ENCODE measurements around the gene MUC15. TPM values are rescaled to one million over a fixed set of nuclear protein-coding genes. Genes with fewer than 3 reads are reported as not detected.
"Not testable (repeated sequence)": the region's sequence is repeated elsewhere in the genome, so short reads cannot be mapped to it uniquely, and the experiment has no call there.

MUC15 gene
- total RNA-seq, 2 donors from 2014 or later: not detected

DNA sequence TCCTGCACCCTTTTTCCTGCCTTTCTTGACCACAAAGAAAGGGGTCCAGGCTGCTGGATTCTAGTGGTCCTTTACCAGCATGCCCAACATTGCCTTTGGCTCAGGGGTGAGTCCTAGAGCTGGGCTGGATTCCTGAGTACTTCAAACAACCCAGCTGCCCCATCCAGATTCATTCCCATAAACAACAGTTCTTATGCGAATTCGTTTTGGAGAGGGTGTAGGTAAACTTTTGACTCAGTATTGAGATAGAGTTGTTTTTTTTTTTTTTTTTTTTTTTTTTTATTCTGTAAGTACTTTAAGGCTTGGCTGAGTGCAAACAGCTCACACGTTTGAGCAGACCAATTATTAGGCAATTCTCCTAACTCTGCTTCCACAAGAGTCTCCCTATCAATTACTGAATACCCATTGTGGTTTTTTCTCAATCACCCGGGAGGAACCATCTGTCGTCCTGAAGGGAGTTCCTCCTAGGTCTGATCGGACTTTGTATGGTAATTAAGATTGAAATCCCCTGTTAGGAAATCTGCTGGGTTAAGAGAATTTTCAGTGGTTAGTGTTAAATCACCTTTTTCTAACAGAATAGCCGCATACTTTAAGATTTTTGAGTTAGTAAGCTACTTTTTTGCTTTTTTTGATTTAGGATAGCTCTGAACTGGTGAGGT is 23.3 kb upstream of the MUC15 start:
- not testable (repeated sequence) for ATAC-seq (replicated peaks in 1 of 2); DNase-seq; H3K27ac Mint-ChIP-seq; H3K27me3 Mint-ChIP-seq (ENCODE audit: low read depth); H3K4me1 Mint-ChIP-seq (ENCODE audit: low read depth); H3K36me3 Mint-ChIP-seq (ENCODE audit: insufficient read depth in 2 of 2); H3K4me3 Mint-ChIP-seq
- peaks cover 3 to 12% of the 10 kb centered on the region in 2 donors for H3K9me3 Mint-ChIP-seq

GRCh38 chr11:26593691-26594090 is 21.6 kb upstream of the MUC15 start:
- Mint-ChIP-seq H3K27me3 (ENCODE audit: low read depth) (no peaks in the 10 kb centered on the region), H3K27ac (no peak overlapping the region), H3K4me1 (ENCODE audit: low read depth) (no peaks in the 10 kb centered on the region), H3K36me3 (ENCODE audit: insufficient read depth in 2 of 2) (no peaks in the 10 kb centered on the region), H3K4me3 (no peak overlapping the region), H3K9me3 (peaks cover 3 to 15% of the 10 kb centered on the region in 2 donors)
- DNase-seq (no peak), ATAC-seq (replicated peaks in 1 of 2) (no peak)

GRCh38 chr11:26587073-26587472 is 15.0 kb upstream of the MUC15 start:
- Mint-ChIP-seq H3K27ac (no peak overlapping the region), H3K36me3 (ENCODE audit: insufficient read depth in 2 of 2) (no peaks in the 10 kb centered on the region), H3K4me1 (ENCODE audit: low read depth) (no peaks in the 10 kb centered on the region), H3K4me3 (no peak overlapping the region), H3K9me3 (peaks cover 3 to 12% of the 10 kb centered on the region in 2 donors), H3K27me3 (ENCODE audit: low read depth) (no peaks in the 10 kb centered on the region)
- no peak for ATAC-seq (replicated peaks in 1 of 2)
- DNase-seq: no peak

- Mint-ChIP-seq H3K4me3 (no peak overlapping the region), H3K4me1 (ENCODE audit: low read depth) (no peaks in the 10 kb centered on the region), H3K27ac (no peak overlapping the region), H3K27me3 (ENCODE audit: low read depth) (no peaks in the 10 kb centered on the region), H3K9me3 (peaks cover 0 to 12% of the 10 kb centered on the region in 2 donors), H3K36me3 (ENCODE audit: insufficient read depth in 2 of 2) (no peaks in the 10 kb centered on the region)
- ATAC-seq (replicated peaks in 1 of 2) (no peak), DNase-seq (no peak)
Observed at GRCh38 chr11:26584818-26585217, 12.8 kb upstream of the MUC15 start.

- Mint-ChIP-seq H3K36me3 (ENCODE audit: insufficient read depth in 2 of 2) (no peaks in the 10 kb centered on the region), H3K4me3 (no peak overlapping the region), H3K4me1 (ENCODE audit: low read depth) (no peaks in the 10 kb centered on the region), H3K27me3 (ENCODE audit: low read depth) (no peaks in the 10 kb centered on the region), H3K9me3 (peaks cover 0 to 9% of the 10 kb centered on the region in 2 donors), H3K27ac (no peak overlapping the region)
- no peak for DNase-seq
- no peak for ATAC-seq (replicated peaks in 1 of 2)
Observed at GRCh38 chr11:26583550-26583949, 11.5 kb upstream of the MUC15 start.

- ATAC-seq (replicated peaks in 1 of 2) (no peak), DNase-seq (no peak)
- Mint-ChIP-seq H3K27me3 (ENCODE audit: low read depth) (no peaks in the 10 kb centered on the region), H3K27ac (no peak overlapping the region), H3K4me1 (ENCODE audit: low read depth) (no peaks in the 10 kb centered on the region), H3K9me3 (peaks cover 0 to 4% of the 10 kb centered on the region in 2 donors), H3K36me3 (ENCODE audit: insufficient read depth in 2 of 2) (no peaks in the 10 kb centered on the region), H3K4me3 (no peak overlapping the region)
Observed at GRCh38 chr11:26580929-26581328, 8.9 kb upstream of the MUC15 start.

GRCh38 chr11:26579683-26580082 is 7.6 kb upstream of the MUC15 start:
- Mint-ChIP-seq H3K4me1 (ENCODE audit: low read depth) (no peaks in the 10 kb centered on the region), H3K27ac (no peak overlapping the region), H3K9me3 (no peaks in the 10 kb centered on the region), H3K36me3 (ENCODE audit: insufficient read depth in 2 of 2) (no peaks in the 10 kb centered on the region), H3K27me3 (ENCODE audit: low read depth) (no peaks in the 10 kb centered on the region), H3K4me3 (no peak overlapping the region)
- ATAC-seq (replicated peaks in 1 of 2): no peak
- no peak for DNase-seq

- Mint-ChIP-seq H3K27ac (no peak overlapping the region), H3K27me3 (ENCODE audit: low read depth) (no peaks in the 10 kb centered on the region), H3K4me1 (ENCODE audit: low read depth) (no peaks in the 10 kb centered on the region), H3K4me3 (no peak overlapping the region), H3K36me3 (ENCODE audit: insufficient read depth in 2 of 2) (no peaks in the 10 kb centered on the region), H3K9me3 (no peaks in the 10 kb centered on the region)
- ATAC-seq (replicated peaks in 1 of 2) (no peak), DNase-seq (no peak)
Observed at GRCh38 chr11:26578998-26579661, 7.1 kb upstream of the MUC15 start.

GRCh38 chr11:26575946-26576345 is 3.9 kb upstream of the MUC15 start:
- no peak for ATAC-seq (replicated peaks in 1 of 2)
- no peaks in the 10 kb centered on the region for H3K27me3 Mint-ChIP-seq (ENCODE audit: low read depth)
- peaks cover 0 to 2% of the 10 kb centered on the region in 2 donors for H3K9me3 Mint-ChIP-seq
- H3K4me3 Mint-ChIP-seq: no peak overlapping the region
- no peak overlapping the region for H3K27ac Mint-ChIP-seq
- no peaks in the 10 kb centered on the region for H3K4me1 Mint-ChIP-seq (ENCODE audit: low read depth)
- DNase-seq: no peak
- no peaks in the 10 kb centered on the region for H3K36me3 Mint-ChIP-seq (ENCODE audit: insufficient read depth in 2 of 2)

DNA sequence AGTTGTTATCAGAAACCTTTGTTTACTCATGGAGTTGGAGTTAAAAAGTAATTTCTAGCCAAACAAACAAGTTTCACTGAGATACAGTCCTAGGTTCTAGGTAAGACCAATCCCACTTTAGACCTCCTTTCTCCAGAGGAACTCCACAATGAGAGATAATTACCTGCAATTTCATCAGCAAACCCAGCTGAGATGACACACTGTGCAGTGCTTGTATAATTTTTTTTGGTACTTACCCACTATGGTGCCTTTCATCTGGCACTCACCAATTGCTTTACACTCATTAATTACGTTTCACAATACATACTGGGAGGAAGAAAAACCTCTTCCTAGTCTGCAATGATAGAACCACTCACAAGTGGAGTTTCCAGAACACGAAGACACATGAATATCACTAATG is 1.8 kb upstream of the MUC15 start:
- DNase-seq (no peak), ATAC-seq (replicated peaks in 1 of 2) (no peak)
- H3K36me3 Mint-ChIP-seq (ENCODE audit: insufficient read depth in 2 of 2): no peaks in the 10 kb centered on the region
- H3K27ac Mint-ChIP-seq: no peak overlapping the region
- no peak overlapping the region for H3K4me3 Mint-ChIP-seq
- H3K4me1 Mint-ChIP-seq (ENCODE audit: low read depth): no peaks in the 10 kb centered on the region
- peaks cover 0 to 2% of the 10 kb centered on the region in 2 donors for H3K9me3 Mint-ChIP-seq
- no peaks in the 10 kb centered on the region for H3K27me3 Mint-ChIP-seq (ENCODE audit: low read depth)

DNA sequence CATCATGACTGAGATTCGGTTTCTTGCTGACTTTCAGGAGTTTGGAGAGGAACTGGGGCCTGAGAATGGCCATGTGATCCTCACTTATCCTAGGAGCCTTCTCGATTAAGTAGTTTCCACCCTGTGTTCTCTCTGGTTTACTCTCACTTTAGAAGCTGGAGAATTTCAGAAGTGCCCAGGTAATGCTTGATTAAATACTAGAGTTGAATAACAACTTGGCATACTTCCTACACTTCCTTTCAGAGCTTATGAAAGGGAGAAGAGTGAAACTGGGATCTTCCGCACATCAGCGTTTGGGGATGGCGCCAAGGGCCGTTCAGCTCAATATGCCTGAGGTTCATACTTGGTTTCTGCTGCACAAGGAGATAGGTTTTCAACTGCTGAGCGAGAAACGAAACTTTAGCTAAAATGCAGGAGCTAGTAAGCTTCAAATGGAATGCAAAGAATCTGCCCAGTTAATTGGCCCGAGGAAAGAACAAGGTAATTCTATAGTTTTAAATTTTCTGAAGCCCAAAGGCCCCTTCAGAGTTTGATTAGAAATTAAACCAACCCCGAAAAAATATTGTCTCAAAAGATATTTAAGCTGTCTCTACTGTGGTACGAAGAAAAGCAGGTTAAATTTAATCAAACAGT is 823 bp upstream of the MUC15 start:
- H3K27me3 Mint-ChIP-seq (ENCODE audit: low read depth): no peaks in the 10 kb centered on the region
- no peaks in the 10 kb centered on the region for H3K36me3 Mint-ChIP-seq (ENCODE audit: insufficient read depth in 2 of 2)
- H3K4me3 Mint-ChIP-seq: no peak overlapping the region
- no peak for ATAC-seq (replicated peaks in 1 of 2)
- peaks cover 0 to 2% of the 10 kb centered on the region in 2 donors for H3K9me3 Mint-ChIP-seq
- H3K27ac Mint-ChIP-seq: no peak overlapping the region
- no peaks in the 10 kb centered on the region for H3K4me1 Mint-ChIP-seq (ENCODE audit: low read depth)
- DNase-seq: no peak

- peaks cover 2% of the 10 kb centered on the region in 2 donors for H3K9me3 Mint-ChIP-seq
- H3K4me3 Mint-ChIP-seq: no peak overlapping the region
- H3K27me3 Mint-ChIP-seq (ENCODE audit: low read depth): no peaks in the 10 kb centered on the region
- no peaks in the 10 kb centered on the region for H3K36me3 Mint-ChIP-seq (ENCODE audit: insufficient read depth in 2 of 2)
- ATAC-seq (replicated peaks in 1 of 2) (no peak), DNase-seq (no peak)
- no peak overlapping the region for H3K27ac Mint-ChIP-seq
- H3K4me1 Mint-ChIP-seq (ENCODE audit: low read depth): no peaks in the 10 kb centered on the region
Observed at GRCh38 chr11:26569646-26570045, 2.4 kb downstream of the MUC15 start.

DNA sequence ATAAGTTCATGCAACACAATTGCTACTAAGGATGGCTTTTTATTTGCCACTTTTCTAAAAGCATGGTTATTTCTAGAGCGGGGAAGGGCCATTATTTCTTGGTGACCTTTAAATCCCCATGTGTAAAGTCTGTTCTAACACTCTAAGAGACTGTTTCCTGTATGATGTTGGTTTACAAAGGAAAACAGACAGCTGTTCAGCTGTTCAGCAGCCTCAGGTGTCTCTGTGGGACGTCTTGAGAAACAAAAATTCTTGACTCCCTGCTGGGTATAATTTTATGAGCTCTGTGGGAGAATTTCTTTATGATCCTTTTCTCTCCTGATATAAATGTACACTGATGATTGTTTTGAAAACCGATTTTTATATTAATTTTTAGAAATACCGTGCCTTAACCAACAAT is 13.9 kb downstream of the MUC15 start:
- Mint-ChIP-seq H3K27ac (no peak overlapping the region), H3K4me3 (no peak overlapping the region), H3K36me3 (ENCODE audit: insufficient read depth in 2 of 2) (no peaks in the 10 kb centered on the region), H3K9me3 (peaks cover 7% of the 10 kb centered on the region in 2 donors), H3K27me3 (ENCODE audit: low read depth) (no peaks in the 10 kb centered on the region), H3K4me1 (ENCODE audit: low read depth) (no peaks in the 10 kb centered on the region)
- no peak for DNase-seq
- ATAC-seq (replicated peaks in 1 of 2): no peak

Measured in activated T-cell treated with anti-CD3 and anti-CD28 coated beads, Interleukin-2, amount 50 U/mL, for 72 hours (primary cell).